Parathyroid adenoma (tissue), 2 donors: ENCODE data around the gene LRCOL1.

Experiments
- H2AFZ ChIP-seq: fragments of 300-600 bp; sonication (generic); one replicate; pipeline ENCODE4 v1.7.0; 2017; ENCODE audit warnings: antibody characterized with exemption, mild to moderate bottlenecking
- H3K27ac ChIP-seq: fragments of 300-600 bp; sonication (generic); one replicate; pipeline ENCODE4 v1.7.0; 2017
- H3K27me3 ChIP-seq: fragments of 300-600 bp; sonication (generic); one replicate; pipeline ENCODE4 v1.7.0; 2017; ENCODE audit warnings: low read length; ENCODE audit not compliant: control insufficient read depth, insufficient read depth
- H3K36me3 ChIP-seq: fragments of 300-600 bp; sonication (generic); one replicate; pipeline ENCODE4 v1.7.0; 2017; ENCODE audit warnings: low read length; ENCODE audit not compliant: control insufficient read depth, insufficient read depth
- H3K4me1 ChIP-seq: fragments of 300-600 bp; sonication (generic); one replicate; pipeline ENCODE4 v1.7.0; 2017; ENCODE audit warnings: control low read depth
- H3K4me2 ChIP-seq: fragments of 300-600 bp; sonication (generic); one replicate; pipeline ENCODE4 v1.7.0; 2017; ENCODE audit warnings: low read length
- H3K4me3 ChIP-seq: fragments of 300-600 bp; sonication (generic); one replicate; pipeline ENCODE4 v1.7.0; 2017; ENCODE audit warnings: low read depth, low read length
- H3K79me2 ChIP-seq: fragments of 300-600 bp; sonication (generic); one replicate; pipeline ENCODE4 v1.7.0; 2017; ENCODE audit warnings: control low read depth
- H3K9ac ChIP-seq: fragments of 300-600 bp; sonication (generic); one replicate; pipeline ENCODE4 v1.7.0; 2017; ENCODE audit warnings: mild to moderate bottlenecking
- H3K9me3 ChIP-seq: fragments of 300-600 bp; sonication (generic); one replicate; pipeline ENCODE4 v1.7.0; 2017; ENCODE audit warnings: low read length; ENCODE audit not compliant: control insufficient read depth
- CTCF ChIP-seq: fragments of 300-600 bp; sonication (generic); IDR thresholded peaks from one replicate; pipeline ENCODE4 v1.7.0; 2017; ENCODE audit warnings: antibody characterized with exemption, mild to moderate bottlenecking
- donor health status: primary hyperparathyroidism.

LRCOL1 gene

GRCh38 chr12:132617135-132617701, 6.8 kb upstream of the LRCOL1 start:
- H3K9ac ChIP-seq = no peak overlapping the region
- no peak overlapping the region for H3K4me2 ChIP-seq
- no peaks in the 10 kb centered on the region for H3K27me3 ChIP-seq

GRCh38 chr12:132615579-132616038, 5.2 kb upstream of the LRCOL1 start:
- Histone ChIP-seq H3K27ac (no peak overlapping the region), H3K36me3 (no peaks in the 10 kb centered on the region), H3K79me2 (no peaks in the 10 kb centered on the region), H3K9me3 (no peaks in the 10 kb centered on the region), H3K27me3 (no peaks in the 10 kb centered on the region), H2AFZ (no peak overlapping the region), H3K4me2 (no peak overlapping the region), H3K9ac (no peak overlapping the region), H3K4me1 (no peaks in the 10 kb centered on the region), H3K4me3 (no peak overlapping the region)
- no peak for TF ChIP-seq CTCF

More at GRCh38 chr12:132617135-132617701, 6.8 kb upstream of the LRCOL1 start:
- Histone ChIP-seq H2AFZ (no peak overlapping the region), H3K4me1 (no peaks in the 10 kb centered on the region), H3K4me3 (no peak overlapping the region), H3K79me2 (no peaks in the 10 kb centered on the region), H3K36me3 (no peaks in the 10 kb centered on the region), H3K9me3 (no peaks in the 10 kb centered on the region), H3K27ac (no peak overlapping the region)
- no peak for TF ChIP-seq CTCF

- no peaks in the 10 kb centered on the region for H3K4me1 ChIP-seq
- no peak overlapping the region for H3K4me3 ChIP-seq
- H3K27ac ChIP-seq = no peak overlapping the region
- TF ChIP-seq CTCF = peak; percentile 89
- H3K4me2 ChIP-seq = no peak overlapping the region
- no peak overlapping the region for H2AFZ ChIP-seq
- no peaks in the 10 kb centered on the region for H3K9me3 ChIP-seq
- no peaks in the 10 kb centered on the region for H3K36me3 ChIP-seq
- H3K9ac ChIP-seq = no peak overlapping the region
- no peaks in the 10 kb centered on the region for H3K79me2 ChIP-seq
- H3K27me3 ChIP-seq = no peaks in the 10 kb centered on the region
These were observed 4.6 kb upstream of the LRCOL1 start for GRCh38 chr12:132614861-132615578.

- H2AFZ ChIP-seq = no peak overlapping the region
- H3K4me2 ChIP-seq = no peak overlapping the region
- no peaks in the 10 kb centered on the region for H3K27me3 ChIP-seq
- no peaks in the 10 kb centered on the region for H3K36me3 ChIP-seq
- no peak overlapping the region for H3K27ac ChIP-seq
- TF ChIP-seq CTCF = no peak
- no peaks in the 10 kb centered on the region for H3K79me2 ChIP-seq
- no peaks in the 10 kb centered on the region for H3K4me1 ChIP-seq
- no peaks in the 10 kb centered on the region for H3K9me3 ChIP-seq
- no peak overlapping the region for H3K9ac ChIP-seq
- no peak overlapping the region for H3K4me3 ChIP-seq
These were observed 3.6 kb upstream of the LRCOL1 start for GRCh38 chr12:132614029-132614428.
